Astrocyte of the cerebellum (primary cell): ENCODE measurements around the gene SRM.

Experiments
- DNase-seq: peaks from one replicate; pipeline ENCODE4 v3.0.0-alpha.2; 2011; ENCODE audit warnings: low read depth
- H3K4me3 ChIP-seq: 2 replicates; pipeline ENCODE4 v1.5.1; 2011; ENCODE audit warnings: mild to moderate bottlenecking, low read depth, low read length, moderate library complexity
- CTCF ChIP-seq: IDR thresholded peaks from 2 replicates; pipeline ENCODE4 v1.5.1; 2012; ENCODE audit warnings: low read length, low read depth, moderate library complexity, mild to moderate bottlenecking; ENCODE audit errors: missing control alignments
- in situ Hi-C: cut with HindIII; loops from 2 replicates; pipeline ENCODE4 v1.10.0; 2017; ENCODE audit warnings: low sequenced_read_pairs

Gene SRM

DNA sequence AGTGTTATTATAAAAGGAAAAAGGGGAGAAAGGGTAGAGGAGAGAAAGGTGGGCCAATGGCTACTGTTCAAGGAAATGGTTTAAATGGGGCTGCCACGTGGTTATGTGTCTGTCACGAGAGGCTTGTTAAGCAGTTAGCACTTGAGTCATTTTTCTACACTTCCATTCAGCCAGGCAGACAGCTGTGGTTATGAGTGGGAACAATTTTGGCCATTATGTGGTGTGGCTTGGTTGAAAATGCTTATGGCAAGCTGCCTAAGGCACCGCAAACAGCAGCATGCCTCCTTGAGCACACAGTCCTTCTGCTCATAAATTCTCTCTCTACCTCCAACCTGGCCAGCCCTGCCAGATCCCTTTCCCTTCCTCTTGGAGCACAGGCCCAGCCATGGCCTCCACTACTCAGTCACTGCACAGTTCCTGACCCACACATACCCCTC, 3.2 kb upstream of the SRM start:
- DNase-seq = peak; percentile 91
- no peak overlapping the region for H3K4me3 ChIP-seq
- in situ Hi-C loops = loop anchor here (5.0 kb wide), 1 partner anchor 154 kb away; no protein-coding TSS in a partner anchor
- TF ChIP-seq CTCF = no peak

DNA sequence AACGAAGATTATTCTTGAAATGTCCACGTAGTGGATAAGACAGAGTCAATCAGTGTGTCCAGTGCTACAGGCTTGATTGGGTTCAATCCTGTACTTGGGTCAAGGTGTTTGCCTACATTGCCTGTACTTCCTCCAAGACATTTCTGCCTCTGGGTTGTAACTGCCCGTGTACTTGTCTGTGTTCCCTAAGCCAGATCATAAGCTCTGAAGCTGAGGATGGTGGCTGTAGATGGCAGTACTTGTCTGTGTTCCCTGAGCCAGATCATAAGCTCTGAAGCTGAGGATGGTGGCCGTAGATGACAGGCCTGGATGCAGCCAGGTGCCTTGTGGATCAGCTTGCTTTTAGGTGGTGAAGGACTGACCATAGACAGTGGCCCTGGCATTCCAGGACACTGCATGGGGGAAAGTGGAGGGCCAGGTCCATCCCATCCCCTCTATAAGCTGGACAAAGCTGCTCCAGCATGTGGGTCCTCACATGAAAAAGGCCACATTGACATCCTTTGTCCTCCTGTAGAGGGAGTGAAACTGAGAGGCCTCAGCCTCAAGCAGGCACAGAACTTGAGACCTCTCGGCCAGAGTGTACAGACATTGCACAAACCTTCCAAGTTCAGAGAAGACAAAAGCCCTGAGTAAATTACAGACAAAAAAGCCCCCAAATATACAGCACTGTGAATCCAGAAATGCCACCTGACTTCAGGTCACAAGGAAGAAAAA, 2.0 kb upstream of the SRM start:
- in situ Hi-C loops = loop anchor here (5.0 kb wide), 1 partner anchor 155 kb away; no protein-coding TSS in a partner anchor
- no peak overlapping the region for H3K4me3 ChIP-seq
- no peak for TF ChIP-seq CTCF
- no peak for DNase-seq

- DNase-seq = no peak
- in situ Hi-C loops = no loop called here
- H3K4me3 ChIP-seq = peak overlapping the region; percentile 84
- no peak for TF ChIP-seq CTCF
Observed at GRCh38 chr1:11059155-11059967, 457 bp downstream of the SRM start.

- in situ Hi-C loops = no loop called here
- peak overlapping the region; percentile 84 for H3K4me3 ChIP-seq
- DNase-seq = no peak
- no peak for TF ChIP-seq CTCF
Observed at GRCh38 chr1:11058595-11059154, 1.1 kb downstream of the SRM start.

GRCh38 chr1:11058026-11058425, 1.8 kb downstream of the SRM start:
- H3K4me3 ChIP-seq = no peak overlapping the region
- no peak for TF ChIP-seq CTCF
- in situ Hi-C loops = no loop called here
- no peak for DNase-seq

DNA sequence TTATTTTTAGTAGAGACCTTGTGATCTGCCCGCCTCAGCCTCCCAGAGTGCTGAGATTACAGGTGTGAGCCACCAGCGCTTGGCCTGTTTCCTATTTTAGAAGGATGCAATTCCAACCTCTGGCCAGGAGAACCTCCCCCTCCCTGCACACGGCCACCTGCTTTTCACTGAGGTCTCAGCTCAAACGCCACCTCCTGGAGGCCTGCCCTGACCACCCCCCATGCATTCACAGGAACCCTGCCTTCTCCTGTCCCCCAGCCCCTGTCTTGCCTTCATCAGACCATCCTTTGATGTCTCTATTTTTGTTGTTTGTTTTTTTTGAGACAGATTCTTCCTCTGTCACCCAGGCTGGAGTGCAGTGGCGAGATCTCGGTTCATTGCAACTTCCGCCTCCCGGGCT, 2.3 kb downstream of the SRM start:
- in situ Hi-C loops = no loop called here
- no peak for TF ChIP-seq CTCF
- no peak for DNase-seq
- H3K4me3 ChIP-seq = no peak overlapping the region
